Measurements from ENCODE around the gene PDE6D. TPM values are rescaled to one million over a fixed set of nuclear protein-coding genes. Genes with fewer than 3 reads are reported as not detected.
"Not testable (repeated sequence)": the region's sequence is repeated elsewhere in the genome, so short reads cannot be mapped to it uniquely, and the experiment has no call there.

Gene PDE6D
- total RNA-seq, 8 experiments from 2014 or later: 24.3 to 53.1 (median 34.8) TPM

- H3K4me1 ChIP-seq (replicated peaks in 1 of 2): peaks cover 3 to 13% of the 10 kb centered on the region in 2 donors
- peak overlapping the region in 1 of 2 donors; percentile 31 for H3K27ac ChIP-seq
- 20 to 100% (median 63%) methylated on average over 1 to 5 of the region's 15 CpGs; no CpG with 5 or more reads in 5 of the 10 experiments for WGBS, 10 experiments
- H3K4me3 ChIP-seq: peak overlapping the region in 1 of 5 donors; percentile 6
- in situ Hi-C loops (cut with MboI; ENCODE audit: low pct_unique_long_range_greater_than_20kb in 2 of 9, low sequenced_read_pairs in 9 of 9, unreplicated experiment in 9 of 9): loop anchor here in 2 of 9 experiments (25.0 kb wide), 2 partner anchors 102 to 202 kb away; no protein-coding TSS in a partner anchor
- peak; percentile 1 to 21 (median 8) for ATAC-seq (replicated peaks in 6 of 8)
These were observed 67.1 kb downstream of the PDE6D start for GRCh38 chr2:231713730-231714638.

DNA sequence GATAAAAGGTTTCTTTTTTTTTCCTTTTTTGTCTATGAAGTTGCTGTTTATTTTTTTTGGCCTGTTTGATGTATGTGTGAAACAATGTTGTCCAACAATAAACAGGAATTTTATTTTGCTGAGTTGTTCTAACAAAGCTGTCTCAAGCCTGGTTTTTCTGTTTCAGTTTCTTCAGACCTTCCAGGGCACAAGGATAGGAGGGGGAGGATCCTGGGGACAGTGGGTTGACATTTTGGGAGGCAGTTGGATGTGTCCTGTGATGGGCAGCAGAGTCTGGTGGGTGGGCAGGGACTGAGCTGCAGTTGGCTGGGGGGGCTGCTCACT, 67.7 kb downstream of the PDE6D start:
- Histone ChIP-seq H3K4me1 (replicated peaks in 1 of 2) (peaks cover 3 to 13% of the 10 kb centered on the region in 2 donors), H3K4me3 (peak overlapping the region in 1 of 5 donors; percentile 6)
- not testable (repeated sequence) for ATAC-seq (replicated peaks in 6 of 8); H3K27ac ChIP-seq
- in situ Hi-C loops (cut with MboI; ENCODE audit: low pct_unique_long_range_greater_than_20kb in 2 of 9, low sequenced_read_pairs in 9 of 9, unreplicated experiment in 9 of 9): loop anchor here in 2 of 9 experiments (25.0 kb wide), 2 partner anchors 101 to 201 kb away; no protein-coding TSS in a partner anchor

DNA sequence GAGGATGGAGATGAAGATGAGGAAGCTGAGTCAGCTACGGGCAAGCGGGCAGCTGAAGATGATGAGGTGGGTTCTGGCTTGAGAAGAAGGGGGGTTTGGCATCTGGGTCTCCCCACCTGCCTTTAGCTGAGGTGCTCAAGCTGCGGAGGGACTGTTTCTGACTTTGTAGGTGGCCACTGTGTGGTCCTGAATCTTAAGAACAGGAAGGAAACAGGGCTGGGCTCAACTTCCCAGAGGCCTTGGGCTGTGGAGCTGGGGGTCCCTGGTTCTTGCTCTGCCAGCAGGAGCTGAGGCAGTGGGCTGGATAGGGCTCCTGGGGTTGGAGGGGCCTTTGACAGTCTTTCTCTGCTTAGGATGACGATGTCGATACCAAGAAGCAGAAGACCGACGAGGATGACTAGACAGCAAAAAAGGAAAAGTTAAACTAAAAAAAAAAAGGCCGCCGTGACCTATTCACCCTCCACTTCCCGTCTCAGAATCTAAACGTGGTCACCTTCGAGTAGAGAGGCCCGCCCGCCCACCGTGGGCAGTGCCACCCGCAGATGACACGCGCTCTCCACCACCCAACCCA, 68.5 kb downstream of the PDE6D start:
- peaks cover 3 to 13% of the 10 kb centered on the region in 2 donors for H3K4me1 ChIP-seq (replicated peaks in 1 of 2)
- H3K27ac ChIP-seq; ATAC-seq (replicated peaks in 6 of 8); H3K4me3 ChIP-seq: not testable (repeated sequence)
- in situ Hi-C loops (cut with MboI; ENCODE audit: low pct_unique_long_range_greater_than_20kb in 2 of 9, low sequenced_read_pairs in 9 of 9, unreplicated experiment in 9 of 9): loop anchor here in 2 of 9 experiments (25.0 kb wide), 2 partner anchors 100 to 200 kb away; no protein-coding TSS in a partner anchor
- 67 to 100% (median 94%) methylated on average over 1 to 6 of the region's 18 CpGs; no CpG with 5 or more reads in 2 of the 10 experiments for WGBS, 10 experiments

DNA sequence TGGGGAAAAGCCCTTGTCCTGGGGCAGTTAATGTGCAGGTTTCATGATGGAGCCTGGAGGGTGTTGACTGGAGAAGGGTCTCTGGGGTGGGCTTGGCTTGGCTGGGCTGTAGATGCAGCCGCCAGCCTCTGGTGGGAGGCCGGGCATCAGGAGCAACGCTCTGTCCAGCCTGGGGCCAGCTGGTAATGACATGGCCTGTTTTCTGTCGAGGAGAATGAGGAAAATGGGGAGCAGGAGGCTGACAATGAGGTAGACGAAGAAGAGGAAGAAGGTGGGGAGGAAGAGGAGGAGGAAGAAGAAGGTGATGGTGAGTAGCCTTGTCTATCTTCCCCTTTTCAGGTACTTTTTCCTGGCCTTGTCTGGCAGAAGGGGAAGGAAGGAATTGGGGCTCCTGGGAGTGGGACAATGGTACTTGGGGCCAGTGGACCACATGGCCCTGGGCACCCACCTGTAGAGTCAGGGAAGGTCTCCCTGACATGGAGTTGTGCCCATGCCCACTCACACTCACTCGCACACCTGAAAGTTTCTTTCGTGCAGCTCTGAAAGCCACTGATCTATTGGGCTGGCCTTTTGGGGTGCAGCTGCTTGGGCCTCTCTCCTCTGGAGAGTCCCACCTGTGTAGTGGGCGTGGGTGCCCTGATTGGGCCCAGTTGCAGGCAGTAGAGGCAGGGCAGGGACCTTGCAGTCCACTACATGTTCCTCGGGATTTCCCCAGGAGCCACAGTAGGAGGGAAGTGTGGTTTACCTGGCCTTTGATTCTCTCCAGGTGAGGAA, 69.2 kb downstream of the PDE6D start:
- no peak for ATAC-seq (replicated peaks in 6 of 8)
- WGBS, 10 experiments: 12 to 100% (median 51%) methylated on average over 1 to 5 of the region's 9 CpGs; no CpG with 5 or more reads in 2 of the 10 experiments
- H3K4me3 ChIP-seq: peak overlapping the region; percentile 70 to 94 (median 87)
- no peak overlapping the region for H3K27ac ChIP-seq
- peaks cover 3 to 13% of the 10 kb centered on the region in 2 donors for H3K4me1 ChIP-seq (replicated peaks in 1 of 2)
- in situ Hi-C loops (cut with MboI; ENCODE audit: low pct_unique_long_range_greater_than_20kb in 2 of 9, low sequenced_read_pairs in 9 of 9, unreplicated experiment in 9 of 9): loop anchor here in 2 of 9 experiments (25.0 kb wide), 2 partner anchors 100 to 200 kb away; no protein-coding TSS in a partner anchor

- 0 to 80% (median 10%) methylated on average over 1 to 10 of the region's 43 CpGs; no CpG with 5 or more reads in 1 of the 10 experiments for WGBS, 10 experiments
- peaks cover 3 to 11% of the 10 kb centered on the region in 2 donors for H3K4me1 ChIP-seq (replicated peaks in 1 of 2)
- no peak for ATAC-seq (replicated peaks in 6 of 8)
- H3K4me3 ChIP-seq: peak overlapping the region; percentile 70 to 94 (median 87)
- no peak overlapping the region for H3K27ac ChIP-seq
- in situ Hi-C loops (cut with MboI; ENCODE audit: low pct_unique_long_range_greater_than_20kb in 2 of 9, low sequenced_read_pairs in 9 of 9, unreplicated experiment in 9 of 9): loop anchor here in 2 of 9 experiments (25.0 kb wide), 2 partner anchors 99 to 199 kb away; no protein-coding TSS in a partner anchor
These were observed 70.0 kb downstream of the PDE6D start for GRCh38 chr2:231710799-231711676.

DNA sequence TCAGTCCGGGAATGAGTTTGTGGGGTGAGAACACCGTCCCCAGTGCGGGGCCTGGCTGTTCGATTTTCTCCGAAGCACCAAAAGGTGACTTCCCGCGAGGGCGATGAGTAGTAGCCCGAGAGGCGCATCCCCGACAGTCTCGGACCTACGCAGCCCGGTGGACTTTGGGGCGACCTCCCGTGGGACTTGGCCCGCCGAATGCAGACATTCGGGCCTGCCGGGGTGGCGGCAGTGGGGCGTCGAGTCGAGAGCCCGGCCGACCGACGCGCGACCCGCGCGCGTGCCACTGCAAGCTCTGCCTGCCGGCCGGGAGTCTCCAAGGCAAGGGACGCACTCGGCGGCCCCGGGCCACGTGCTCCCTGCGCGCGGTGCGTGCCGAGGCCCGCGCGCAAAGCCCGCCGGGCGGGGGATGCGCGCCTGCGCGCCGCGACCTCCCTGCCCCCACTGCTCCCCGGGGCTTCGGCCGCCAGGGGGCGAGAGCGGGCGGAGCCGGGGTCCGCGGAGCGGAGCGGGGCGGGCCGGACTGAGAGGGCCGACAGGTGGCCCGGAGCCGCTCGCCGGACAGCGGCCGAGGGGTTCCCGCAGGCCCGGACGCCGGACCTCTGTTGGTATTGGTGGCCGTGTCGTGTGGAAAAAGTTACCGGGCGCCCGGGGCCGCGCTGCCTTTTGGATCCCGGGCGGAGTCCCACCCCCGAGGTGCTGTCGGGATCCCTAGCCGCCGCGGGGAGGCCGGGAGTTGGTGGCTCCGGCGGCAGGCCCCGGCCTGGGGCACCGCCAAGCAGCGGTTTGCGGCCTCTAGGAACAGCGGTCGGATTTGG, 70.9 kb downstream of the PDE6D start:
- WGBS, 10 experiments: 3 to 20% methylated on average over 1 to 6 of the region's 105 CpGs; no CpG with 5 or more reads in 8 of the 10 experiments

DNA sequence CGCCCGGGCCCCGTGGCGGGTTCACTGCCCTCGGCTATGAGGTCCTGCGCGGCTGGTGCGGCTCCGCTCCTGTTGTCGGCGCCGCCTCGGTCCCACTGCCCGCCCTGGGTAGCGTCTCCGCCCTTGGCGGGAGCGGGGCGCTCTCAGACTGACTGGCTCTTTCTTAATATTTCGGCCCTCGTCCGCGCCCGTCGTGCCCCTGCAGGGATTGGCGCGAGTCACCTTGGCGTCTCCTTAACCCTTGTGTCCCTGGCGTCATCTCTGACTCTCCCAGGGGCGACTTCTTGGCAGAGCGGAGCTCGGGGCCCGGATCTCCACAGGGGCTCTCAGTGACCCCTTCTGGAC, 71.5 kb downstream of the PDE6D start:
- 0% methylated on average over 9 of the region's 33 CpGs; no CpG with 5 or more reads in 9 of the 10 experiments for WGBS, 10 experiments
- peak overlapping the region; percentile 93 to 95 for H3K27ac ChIP-seq
- H3K4me3 ChIP-seq: peak overlapping the region; percentile 70 to 94 (median 87)
- in situ Hi-C loops (cut with MboI; ENCODE audit: low pct_unique_long_range_greater_than_20kb in 2 of 9, low sequenced_read_pairs in 9 of 9, unreplicated experiment in 9 of 9): loop anchor here in 2 of 9 experiments (25.0 kb wide), 2 partner anchors 97 to 197 kb away; no protein-coding TSS in a partner anchor
- H3K4me1 ChIP-seq (replicated peaks in 1 of 2): peaks cover 8 to 15% of the 10 kb centered on the region in 2 donors
- peak in 6 of 8 experiments; percentile 0 to 2 (median 0) for ATAC-seq (replicated peaks in 6 of 8)

More for the DNA sequence above, 70.9 kb downstream of the PDE6D start:
- Histone ChIP-seq H3K27ac (peak overlapping the region; percentile 93 to 95), H3K4me3 (peak overlapping the region; percentile 70 to 94 (median 87)), H3K4me1 (replicated peaks in 1 of 2) (peaks cover 8 to 15% of the 10 kb centered on the region in 2 donors)
- in situ Hi-C loops (cut with MboI; ENCODE audit: low pct_unique_long_range_greater_than_20kb in 2 of 9, low sequenced_read_pairs in 9 of 9, unreplicated experiment in 9 of 9): loop anchor here in 2 of 9 experiments (25.0 kb wide), 2 partner anchors 98 to 198 kb away; no protein-coding TSS in a partner anchor
- ATAC-seq (replicated peaks in 6 of 8): peak; percentile 9 to 45 (median 34)

DNA sequence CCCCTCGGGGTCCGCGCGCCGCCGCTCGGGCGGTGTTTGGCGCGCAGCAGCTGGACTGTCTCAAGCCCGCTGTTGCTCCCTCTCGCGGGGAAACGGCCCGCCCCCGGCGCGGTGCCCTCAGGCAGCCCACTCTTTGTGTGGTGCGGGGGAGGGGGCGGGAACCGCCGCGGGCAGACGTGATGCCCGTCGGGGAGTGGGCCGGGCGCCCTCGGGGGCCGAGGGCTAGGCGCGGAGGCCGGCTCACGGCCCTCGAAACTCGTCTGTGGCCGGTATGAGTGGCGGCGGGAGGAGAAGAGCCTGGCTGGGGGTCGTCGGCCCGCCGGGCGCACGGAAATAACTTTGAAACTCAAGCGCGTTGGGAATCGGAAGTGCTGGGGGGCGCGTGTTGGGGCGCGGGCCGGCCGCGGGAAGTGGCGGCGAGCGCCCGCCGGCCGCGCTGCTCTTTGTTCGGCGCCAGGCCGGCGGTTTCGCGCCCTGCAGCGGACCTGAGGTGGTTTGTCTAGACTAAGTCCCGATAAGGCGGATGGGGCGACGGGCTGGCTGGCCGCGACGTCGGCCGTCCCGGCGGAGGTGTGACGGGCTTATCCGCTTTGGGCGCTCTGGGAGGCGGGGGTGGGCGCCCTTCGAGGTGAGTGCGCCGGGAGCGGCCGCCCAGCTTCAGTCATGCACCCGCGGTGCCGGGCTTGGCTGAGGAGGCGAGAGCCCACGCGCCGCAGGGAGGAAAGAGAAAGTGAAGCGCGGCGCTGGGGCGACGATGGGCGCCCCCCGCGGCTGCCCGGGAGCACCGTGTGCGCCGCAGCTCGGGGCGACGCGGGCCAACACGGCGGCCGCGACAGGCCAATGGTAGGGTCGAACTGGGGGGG, 72.1 kb downstream of the PDE6D start:
- H3K4me1 ChIP-seq (replicated peaks in 1 of 2): peaks cover 8 to 15% of the 10 kb centered on the region in 2 donors
- peak in 1 of 8 experiments; percentile 0 for ATAC-seq (replicated peaks in 6 of 8)
- WGBS, 10 experiments: 0% methylated on average over 1 to 6 of the region's 118 CpGs; no CpG with 5 or more reads in 8 of the 10 experiments
- H3K4me3 ChIP-seq: peak overlapping the region; percentile 70 to 94 (median 87)
- in situ Hi-C loops (cut with MboI; ENCODE audit: low pct_unique_long_range_greater_than_20kb in 2 of 9, low sequenced_read_pairs in 9 of 9, unreplicated experiment in 9 of 9): loop anchor here in 2 of 9 experiments (25.0 kb wide), 2 partner anchors 97 to 197 kb away; no protein-coding TSS in a partner anchor
- peak overlapping the region; percentile 93 to 95 for H3K27ac ChIP-seq

DNA sequence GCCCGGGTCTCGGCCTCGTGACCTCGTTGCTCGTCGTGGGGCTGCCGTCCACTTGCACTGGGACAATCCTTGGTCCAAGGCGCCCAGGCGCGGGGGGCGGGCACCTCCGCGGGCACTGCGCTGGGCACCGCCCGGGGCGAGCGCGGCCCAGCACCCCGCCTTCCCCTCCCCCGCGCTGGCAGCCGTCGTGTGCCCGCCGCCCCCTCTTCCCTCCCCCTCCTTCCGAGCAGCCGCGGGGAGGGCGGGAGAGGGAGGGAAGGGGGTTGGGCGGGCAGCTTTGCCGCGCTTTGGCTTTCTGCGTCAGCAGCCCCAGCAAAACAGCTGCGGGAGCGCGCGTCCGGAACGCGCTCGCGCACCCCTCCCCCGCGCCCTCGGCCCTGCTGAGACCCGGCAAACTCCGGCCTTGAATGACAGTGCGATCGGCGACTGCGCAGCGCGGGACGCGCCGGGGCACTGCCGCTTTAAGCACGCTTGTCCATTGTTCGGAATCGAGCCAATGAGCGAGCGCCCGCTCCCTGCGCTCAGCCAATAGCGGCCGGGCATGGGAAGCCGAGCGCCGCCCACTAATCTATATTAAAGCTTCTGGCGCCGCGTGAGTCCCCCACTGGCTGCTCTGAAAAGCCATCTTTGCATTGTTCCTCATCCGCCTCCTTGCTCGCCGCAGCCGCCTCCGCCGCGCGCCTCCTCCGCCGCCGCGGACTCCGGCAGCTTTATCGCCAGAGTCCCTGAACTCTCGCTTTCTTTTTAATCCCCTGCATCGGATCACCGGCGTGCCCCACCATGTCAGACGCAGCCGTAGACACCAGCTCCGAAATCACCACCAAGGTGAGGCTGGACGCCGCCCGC, 72.9 kb downstream of the PDE6D start, which contains the start of gene PTMA:
Gene PTMA, plus strand, starts transcription at position 599 of the 846 bp plus-strand sequence. Its CDS starts 182 bp downstream, at position 781.
- peaks cover 5 to 12% of the 10 kb centered on the region in 2 donors for H3K4me1 ChIP-seq (replicated peaks in 1 of 2)
- peak within 1 kb of the TSS; percentile 70 to 94 (median 87) for H3K4me3 ChIP-seq
- in situ Hi-C loops (cut with MboI; ENCODE audit: low pct_unique_long_range_greater_than_20kb in 2 of 9, low sequenced_read_pairs in 9 of 9, unreplicated experiment in 9 of 9): loop anchor here in 2 of 9 experiments (25.0 kb wide), 2 partner anchors 96 to 196 kb away; no protein-coding TSS in a partner anchor
- ATAC-seq (replicated peaks in 6 of 8): peak; percentile 46 to 76 (median 72)
- 0 to 4% (median 1%) methylated on average over 5 to 12 of the region's 97 CpGs; no CpG with 5 or more reads in 5 of the 10 experiments for WGBS, 10 experiments
- peak within 1 kb of the TSS; percentile 98 to 100 for H3K27ac ChIP-seq
